Measurements from ENCODE around the gene ACP1.

ACP1 gene

DNA sequence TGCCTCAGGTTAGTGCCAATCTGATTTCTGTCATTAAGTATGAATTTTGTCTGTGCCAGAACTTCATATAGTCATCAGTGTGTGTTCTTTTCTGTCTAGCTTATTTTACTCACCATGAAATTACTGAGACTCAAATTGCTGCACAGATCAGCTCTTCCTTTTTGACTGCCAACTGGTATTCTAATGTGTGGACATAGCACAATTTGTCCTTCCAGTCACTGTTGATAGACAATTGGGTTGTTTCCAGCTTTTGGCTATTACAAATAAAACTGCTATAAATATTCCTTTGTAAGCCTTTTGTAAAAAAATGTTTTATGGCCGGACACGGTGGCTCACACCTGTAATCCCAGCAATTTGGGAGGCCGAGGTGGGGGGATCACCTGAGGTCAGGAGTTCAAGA, 8.7 kb upstream of the ACP1 start:
- DNase-seq = no peak

DNA sequence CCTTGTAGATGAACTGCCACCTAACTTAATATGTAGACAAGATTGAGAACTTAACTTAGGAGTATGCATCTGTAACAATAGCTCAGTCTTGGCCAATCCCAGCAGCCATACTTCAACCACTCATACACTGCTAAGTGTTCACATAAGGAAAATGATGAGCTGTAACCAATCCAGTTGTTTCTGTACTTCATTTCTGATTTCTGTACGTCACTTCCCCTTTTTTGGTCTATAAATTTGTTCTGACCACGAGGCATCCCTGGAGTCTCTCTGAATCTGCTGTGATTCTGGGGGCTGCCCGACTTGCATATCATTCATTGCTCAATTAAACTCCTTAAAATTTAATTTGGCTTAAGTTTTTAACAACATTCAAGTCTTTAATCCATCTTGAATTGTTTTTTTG, 7.3 kb upstream of the ACP1 start:
- DNase-seq = no peak

DNA sequence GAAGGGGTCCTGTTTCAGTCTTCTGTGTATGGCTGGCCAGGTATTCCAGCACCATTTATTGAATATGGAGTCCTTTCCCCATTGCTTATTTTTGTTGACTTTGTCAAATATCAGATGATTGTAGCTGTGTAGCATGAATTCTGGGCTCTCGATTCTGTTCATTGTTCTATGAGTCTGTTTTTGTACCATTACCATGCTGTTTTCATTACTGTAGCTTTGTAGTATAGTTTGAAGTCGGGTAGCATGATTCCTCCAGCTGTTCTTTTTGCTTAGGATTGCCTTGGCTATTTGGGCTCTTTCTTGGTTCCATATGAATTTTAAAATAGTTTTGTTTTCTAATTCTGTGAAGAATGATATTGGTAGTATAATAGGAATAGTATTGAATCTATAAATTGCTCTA, 6.9 kb upstream of the ACP1 start:
- no peak for DNase-seq

- no peak for DNase-seq
Measured at GRCh38 chr2:258933-259332, 5.8 kb upstream of the ACP1 start.

DNA sequence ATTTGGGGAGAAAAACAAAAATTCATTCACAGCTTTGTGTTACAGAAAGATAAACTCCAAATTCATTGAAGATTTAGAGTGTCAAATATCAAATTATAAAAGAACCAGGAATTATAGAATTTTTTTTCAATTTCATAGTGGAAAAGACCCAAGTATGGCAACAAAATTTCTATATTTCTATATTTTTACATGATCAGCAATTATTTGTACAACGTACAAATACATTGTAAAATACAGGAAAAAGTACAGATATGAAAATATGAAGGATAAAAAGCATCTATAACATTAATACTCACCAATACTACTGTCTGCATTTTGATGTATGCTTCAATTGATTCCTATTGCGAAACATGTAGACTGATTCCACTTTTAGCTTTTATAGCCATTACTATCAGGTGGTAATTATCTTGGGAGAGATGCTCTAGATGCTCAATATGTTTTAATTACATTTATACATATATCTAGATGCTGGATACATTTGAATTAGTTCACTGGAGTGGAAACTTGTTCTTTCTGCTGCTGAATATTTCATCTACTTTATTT, 4.9 kb upstream of the ACP1 start:
- no peak for DNase-seq

GRCh38 chr2:260507-261161, 4.1 kb upstream of the ACP1 start:
- peak; percentile 9 for DNase-seq

GRCh38 chr2:262117-262516, 2.6 kb upstream of the ACP1 start:
- no peak for DNase-seq

DNA sequence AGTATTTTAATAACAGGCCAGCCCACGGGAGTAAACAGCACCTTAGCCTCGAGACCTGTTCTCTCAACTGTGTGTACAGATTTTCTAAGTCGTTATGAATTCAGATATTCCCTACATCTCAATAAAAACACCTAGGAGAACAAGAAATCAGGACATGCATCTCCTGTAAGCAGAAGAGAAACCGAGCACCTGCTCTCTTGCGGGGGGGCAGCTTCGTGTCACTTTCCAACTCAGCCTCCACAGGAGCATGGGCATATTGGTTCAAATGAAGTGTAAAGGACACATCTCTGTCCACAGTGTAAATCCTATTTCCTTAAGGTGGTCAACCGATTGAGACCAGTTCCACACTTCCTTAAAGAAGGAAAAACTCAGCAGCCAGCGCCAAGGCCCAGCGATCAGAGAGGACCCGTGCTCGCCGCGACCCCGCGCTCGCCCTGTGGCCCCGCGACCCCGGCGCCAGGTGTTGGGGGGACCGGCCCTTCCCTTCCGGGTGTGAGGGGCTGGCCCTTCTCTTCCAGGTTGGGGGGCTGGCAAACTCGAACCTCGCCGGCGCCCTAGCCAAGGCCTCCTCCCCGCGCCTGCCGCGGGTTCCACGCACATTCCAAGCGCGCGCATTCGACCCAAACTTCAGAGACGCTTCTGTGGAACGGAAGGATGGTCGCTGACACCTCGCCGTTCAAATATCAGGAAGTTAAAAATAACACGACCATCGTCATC, 1.6 kb upstream of the ACP1 start:
- peak; percentile 47 for DNase-seq

- peak; percentile 91 for DNase-seq
Measured at GRCh38 chr2:263774-264492, 814 bp upstream of the ACP1 start, which contains the start of gene SH3YL1. SH3YL1 (minus strand) TSS chr2:264032; CDS start chr2:263984, 48 bp downstream.

DNA sequence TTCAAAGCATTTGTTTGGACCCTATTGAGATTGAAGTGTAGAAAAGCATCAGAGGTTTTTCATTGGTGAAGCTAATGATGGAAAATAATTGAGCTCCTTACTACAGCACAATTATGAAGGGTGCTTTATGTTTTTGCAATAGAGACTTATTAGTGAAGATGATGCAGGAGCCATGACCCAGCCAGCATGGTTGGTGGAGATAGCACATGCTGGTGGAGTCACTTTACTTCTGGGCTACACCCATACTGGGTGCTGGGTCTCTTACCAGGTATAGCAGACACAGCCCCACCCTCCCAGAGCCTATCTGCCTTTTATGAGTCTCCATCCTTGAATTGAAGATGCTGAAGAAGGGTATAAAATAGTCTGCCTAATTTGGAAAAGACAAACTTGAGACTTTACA, 3.6 kb downstream of the ACP1 start:
- no peak for DNase-seq

DNA sequence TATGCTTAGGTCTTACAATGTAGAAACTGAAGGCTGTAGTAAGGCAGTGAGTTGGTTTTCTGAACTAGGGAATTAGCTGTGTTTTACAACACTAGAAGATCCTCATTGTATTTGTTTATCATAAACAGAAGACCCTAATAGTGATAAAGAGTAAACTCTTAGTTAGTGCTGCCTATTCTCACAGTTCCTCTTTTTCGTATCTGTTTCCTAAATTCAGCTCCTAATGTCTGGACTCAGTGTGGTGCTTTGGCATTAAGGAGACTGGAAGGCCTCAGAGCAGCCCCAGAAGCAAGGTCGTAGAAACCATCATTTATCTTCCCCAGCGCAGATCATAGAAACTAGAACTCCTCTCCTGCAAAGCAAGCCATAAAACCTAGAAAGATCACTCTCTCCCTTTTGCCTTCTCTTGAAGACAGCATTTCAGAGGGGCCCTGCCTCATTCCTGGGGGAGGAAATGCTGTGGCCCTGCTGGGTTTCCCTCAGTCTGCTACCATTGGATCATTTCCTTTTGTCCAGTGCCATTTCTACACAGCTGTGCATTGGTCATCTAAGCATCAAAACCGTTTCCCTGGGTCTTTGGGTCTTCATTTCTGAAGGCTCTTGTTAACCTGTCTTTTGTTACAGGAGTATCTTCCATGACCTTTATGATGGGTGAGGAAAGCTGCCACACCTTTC, 4.7 kb downstream of the ACP1 start:
- no peak for DNase-seq

GRCh38 chr2:270861-271260, 6.1 kb downstream of the ACP1 start:
- no peak for DNase-seq

DNA sequence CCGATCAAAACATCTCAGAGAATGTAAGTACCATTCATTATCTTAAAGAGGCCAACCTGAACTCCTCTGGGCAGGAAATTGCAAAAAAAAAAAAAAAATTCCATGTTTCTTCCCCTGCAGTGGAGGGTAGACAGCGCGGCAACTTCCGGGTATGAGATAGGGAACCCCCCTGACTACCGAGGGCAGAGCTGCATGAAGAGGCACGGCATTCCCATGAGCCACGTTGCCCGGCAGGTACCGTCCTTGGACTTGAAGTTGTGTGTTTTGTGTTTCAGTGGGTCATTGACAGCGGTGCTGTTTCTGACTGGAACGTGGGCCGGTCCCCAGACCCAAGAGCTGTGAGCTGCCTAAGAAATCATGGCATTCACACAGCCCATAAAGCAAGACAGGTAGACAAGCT, 7.2 kb downstream of the ACP1 start:
- DNase-seq = no peak

DNA sequence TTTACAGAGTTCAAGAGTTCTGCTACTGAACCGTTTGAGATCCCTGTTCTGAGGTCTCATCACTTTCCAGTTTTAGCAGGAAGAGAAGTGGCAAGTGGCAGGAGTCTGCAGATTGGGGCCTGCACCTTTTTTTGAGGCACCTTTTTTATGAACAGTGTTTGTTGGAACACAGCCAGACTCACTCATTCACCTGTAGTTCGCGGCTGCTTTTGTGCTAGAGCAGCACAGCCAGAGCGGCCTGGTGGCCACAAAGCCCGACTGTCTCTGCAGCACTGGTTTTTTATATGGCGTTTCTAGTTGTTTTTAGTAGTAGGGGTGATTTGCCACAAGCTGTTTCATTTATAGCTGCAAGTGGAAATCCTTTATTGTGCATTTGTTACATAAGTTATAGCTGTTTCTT, 8.6 kb downstream of the ACP1 start:
- peak; percentile 7 for DNase-seq

- DNase-seq = peak; percentile 11
Measured at GRCh38 chr2:274503-274902, 9.8 kb downstream of the ACP1 start.

- no peak for DNase-seq
Measured at GRCh38 chr2:275466-275865, 10.7 kb downstream of the ACP1 start.

- DNase-seq = no peak
Measured at GRCh38 chr2:278312-278926, 13.7 kb downstream of the ACP1 start.

DNA sequence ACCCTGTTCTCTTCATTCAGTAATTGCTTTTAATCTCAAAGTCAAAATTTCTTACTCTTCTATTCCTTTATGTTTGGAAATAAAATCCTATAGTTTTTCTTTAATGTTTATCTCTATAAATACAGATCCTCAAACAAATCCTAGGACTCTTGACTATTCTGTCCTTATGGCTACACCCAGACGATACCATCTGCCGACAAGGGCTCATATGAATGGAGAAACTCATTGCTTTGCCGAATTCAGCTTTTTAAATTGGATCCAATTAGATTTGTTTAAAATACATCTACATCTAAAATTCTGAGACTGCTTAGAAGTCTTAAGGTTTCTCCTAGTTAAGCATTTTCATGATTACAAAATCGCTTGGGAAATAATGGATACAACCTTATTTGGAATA, 14.2 kb downstream of the ACP1 start:
- DNase-seq = no peak

DNA sequence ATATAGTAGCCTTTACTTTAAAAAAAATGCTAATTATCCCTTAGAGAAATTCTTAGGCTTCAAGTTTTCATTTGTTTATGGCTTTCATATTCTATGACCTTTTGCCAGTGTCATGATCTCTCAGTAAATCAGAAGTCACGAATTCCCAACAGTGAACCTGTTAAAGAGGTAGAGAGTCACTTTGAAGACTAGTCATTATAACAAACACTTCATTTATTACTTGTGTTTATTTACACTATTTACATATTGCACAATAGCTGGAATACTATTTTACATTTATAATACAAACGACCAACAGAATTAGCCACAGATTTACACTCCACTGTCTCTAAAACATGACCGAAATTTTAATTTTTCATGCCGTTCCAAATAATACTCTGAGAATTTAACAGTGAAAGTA, 14.6 kb downstream of the ACP1 start:
- DNase-seq = no peak

DNA sequence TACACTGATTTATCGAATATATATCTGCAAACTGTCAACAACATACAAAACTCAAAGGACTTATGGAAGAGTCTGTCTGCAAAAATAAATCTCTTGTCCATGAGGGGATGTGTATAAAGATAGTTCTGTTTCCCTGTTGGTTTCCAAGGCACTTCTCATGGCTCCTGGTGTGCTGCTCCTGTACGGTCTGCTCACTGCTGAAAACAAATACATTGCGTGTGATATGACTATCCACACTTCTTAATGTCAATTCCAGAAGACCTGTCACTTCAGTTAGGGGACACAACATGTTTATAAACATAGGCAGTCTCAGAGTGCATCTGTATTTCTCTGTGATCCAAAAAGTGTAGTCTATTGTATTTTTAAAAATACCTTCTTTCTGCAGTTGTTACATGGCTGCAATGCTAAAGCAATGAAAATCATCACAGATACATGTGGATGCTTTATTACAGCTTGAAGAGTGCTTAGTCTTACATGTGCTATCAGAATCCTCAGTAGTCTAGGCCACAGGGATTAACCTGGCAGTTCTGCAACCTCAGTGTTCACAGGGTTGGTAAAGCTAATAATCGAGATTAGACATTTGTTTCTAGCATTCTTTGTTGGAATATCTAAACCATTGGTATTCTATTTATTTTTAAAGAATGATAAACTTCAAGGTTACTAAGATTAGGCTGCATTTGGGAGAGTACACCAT, 15.4 kb downstream of the ACP1 start:
- no peak for DNase-seq

DNA sequence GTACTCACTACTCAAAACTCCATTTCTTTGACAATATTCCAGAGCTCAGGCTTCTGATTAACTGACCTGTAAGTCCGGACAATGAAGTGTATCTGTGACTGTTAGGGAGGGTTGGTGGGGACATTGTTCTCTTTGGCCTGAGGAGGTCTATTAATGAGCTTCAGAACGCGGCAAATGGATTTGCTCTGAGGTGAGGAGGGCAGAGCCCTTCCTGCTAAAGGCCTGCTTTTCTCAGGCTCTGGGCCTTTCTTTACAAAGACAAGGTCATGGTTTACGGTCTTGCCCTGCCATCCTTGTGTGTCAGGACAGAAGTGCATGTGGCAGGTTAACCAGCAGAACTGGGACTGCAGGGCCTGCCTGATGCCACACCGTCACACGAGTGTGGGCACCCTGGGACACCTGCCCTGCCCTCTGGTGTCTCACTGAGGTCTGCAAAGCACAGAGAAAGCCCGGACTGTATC, 15.9 kb downstream of the ACP1 start:
- DNase-seq = no peak

DNA sequence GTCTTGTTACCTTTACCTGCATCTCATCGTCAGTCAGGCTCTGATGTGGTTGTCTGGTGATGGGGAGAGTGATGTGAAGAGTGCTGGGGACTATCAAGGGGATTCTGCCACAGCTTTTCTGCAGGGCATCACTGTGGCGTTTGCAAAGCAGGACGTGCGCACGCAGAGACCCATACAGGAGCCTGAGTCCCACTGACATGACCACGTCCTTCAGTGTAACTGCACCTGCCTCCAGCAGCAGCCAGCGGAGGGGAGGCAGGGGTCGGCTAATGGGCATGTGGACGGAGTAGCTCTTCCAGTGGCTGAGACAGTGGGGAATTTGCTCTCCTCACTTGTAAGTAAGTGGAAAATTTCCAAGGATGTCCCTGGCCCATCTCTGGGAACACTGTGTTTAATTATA, 16.6 kb downstream of the ACP1 start:
- no peak for DNase-seq

All from DMS53 (cell line).